ENCODE measurements around the gene CWF19L1.

GRCh38 chr10:100208276-100208675 is 59.2 kb downstream of the CWF19L1 start:
- TF ChIP-seq L3MBTL2 (conservative IDR thresholded peaks at IDR 0.05) = no peak
- TF ChIP-seq LEF1 (IDR thresholded peaks at IDR 0.05; ENCODE audit: borderline replicate concordance) = no peak
- TF ChIP-seq SP1 (IDR thresholded peaks at IDR 0.05) = no peak
- no peak for TF ChIP-seq FOXK2 (IDR thresholded peaks at IDR 0.05)

Data from HEK293T (cell line).